NCI-H526 (cell line): ENCODE measurements around the gene UPK1A.
"Not testable (repeated sequence)": the region's sequence is repeated elsewhere in the genome, so short reads cannot be mapped to it uniquely, and the experiment has no call there.

ENCODE experiments used
- DNase-seq, 2 experiments: peaks; one replicate each; lab custom pipeline; 2025; lab: John Stamatoyannopoulos, UW

The UPK1A gene

GRCh38 chr19:35644987-35645679 is 21.2 kb upstream of the UPK1A start:
- peak; percentile 80 to 93 for DNase-seq

- no peak for DNase-seq
Observed at GRCh38 chr19:35645680-35646511, 20.4 kb upstream of the UPK1A start.

GRCh38 chr19:35648017-35648961 is 18.0 kb upstream of the UPK1A start, which contains the start of gene COX6B1:
TSS of gene COX6B1 (plus strand) at chr19:35648323. CDS start at chr19:35651244, 2,921 bp downstream.
- peak; percentile 99 to 100 for DNase-seq

GRCh38 chr19:35650581-35650980 is 15.7 kb upstream of the UPK1A start:
- DNase-seq: no peak

GRCh38 chr19:35654828-35655227 is 11.5 kb upstream of the UPK1A start:
- not testable (repeated sequence) for DNase-seq

GRCh38 chr19:35655600-35655999 is 10.7 kb upstream of the UPK1A start:
- no peak for DNase-seq

- no peak for DNase-seq
Observed at GRCh38 chr19:35656700-35657099, 9.6 kb upstream of the UPK1A start.

- DNase-seq: no peak
Observed at GRCh38 chr19:35657904-35658700, 8.2 kb upstream of the UPK1A start.

- DNase-seq: no peak
Observed at GRCh38 chr19:35661995-35662340, 4.3 kb upstream of the UPK1A start.

- DNase-seq: no peak
Observed at GRCh38 chr19:35663981-35664380, 2.3 kb upstream of the UPK1A start.

- no peak for DNase-seq
Observed at GRCh38 chr19:35665157-35665556, 1.2 kb upstream of the UPK1A start.

- no peak for DNase-seq
Observed at GRCh38 chr19:35665604-35666003, 713 bp upstream of the UPK1A start.

- DNase-seq: no peak
Observed at GRCh38 chr19:35669566-35669965, 3.2 kb downstream of the UPK1A start.

GRCh38 chr19:35669974-35670373 is 3.7 kb downstream of the UPK1A start:
- no peak for DNase-seq

- DNase-seq: no peak
Observed at GRCh38 chr19:35670686-35671085, 4.4 kb downstream of the UPK1A start.

GRCh38 chr19:35671818-35672217 is 5.5 kb downstream of the UPK1A start:
- DNase-seq: peak; percentile 87 to 88

GRCh38 chr19:35673121-35673804 is 6.9 kb downstream of the UPK1A start:
- peak; percentile 72 to 88 for DNase-seq

GRCh38 chr19:35675589-35676140 is 9.3 kb downstream of the UPK1A start:
- DNase-seq: no peak

- no peak for DNase-seq
Observed at GRCh38 chr19:35689836-35690235, 23.5 kb downstream of the UPK1A start.

GRCh38 chr19:35691106-35691505 is 24.8 kb downstream of the UPK1A start:
- not testable (repeated sequence) for DNase-seq
